K562 (cell line): Measurements from ENCODE around the gene SF3B3. TPM values are rescaled to one million over a fixed set of nuclear protein-coding genes. Genes with fewer than 3 reads are reported as not detected.

Experiments
- ATAC-seq: fragments of 200-7000 bp; cut with Tn5 transposase; 3 replicates; pipeline ENCODE4 v1.9.1; 2020; ENCODE audit warnings: moderate library complexity
- BruUV-seq: library from RNA; stranded (reverse); fragments of 400-500 nt; replicated peaks from 2 replicates; lab custom pipeline; 2021; lab: Mats Ljungman, UMichigan
- CTCF ChIA-PET: fragments of 300-600 bp; formaldehyde crosslinking; extraction: SDS; loops from one replicate; lab custom pipeline; 2021; ENCODE audit warnings: low intra/inter-chr PET ratio; lab: Yijun Ruan, JAX
- POLR2A ChIA-PET: fragments of 300-600, 350-650 bp; sonication (Branson Sonifier 250); formaldehyde crosslinking; extraction: SDS; loops from one replicate; lab custom pipeline; 2021; ENCODE audit warnings: antibody characterized with exemption, inconsistent platforms; lab: Yijun Ruan, JAX
- DNase-seq, 4 experiments: peaks; one replicate each; pipeline versions ENCODE4 v3.0.0 to v3.0.0-alpha.2; 2011 to 2018; ENCODE audit warnings: low spot score in 3 of 4, mixed read lengths in 3 of 4; ENCODE audit errors: extremely low read depth in 1 of 4
- FAIRE-seq: peaks from 2 replicates; lab custom pipeline; 2011; peaks lifted over from hg19 to GRCh38; lab: Jason Lieb, UNC
- H2AFZ ChIP-seq: 2 replicates; pipeline ENCODE4 v1.6.0; 2011; ENCODE audit warnings: low read depth, low read length, control low read depth, inconsistent platforms
- H3K27ac ChIP-seq: fragments of 200-600 bp; 3 replicates; pipeline ENCODE4 v1.8.0; 2011; ENCODE audit warnings: low read depth, mild to moderate bottlenecking, control low read depth, inconsistent platforms, low read length, moderate library complexity, mixed read lengths; ENCODE audit errors: extremely low read depth
- H3K27me3 ChIP-seq, 2 experiments: fragments of 300-600 bp in 1 of 2; 2 replicates in 1 of 2; 3 replicates in 1 of 2; pipeline versions ENCODE4 v1.6.0 to v1.8.0; 2011; ENCODE audit warnings: inconsistent platforms in 2 of 2, low read length in 2 of 2, mild to moderate bottlenecking in 1 of 2, mixed read lengths in 1 of 2, moderate library complexity in 1 of 2; ENCODE audit not compliant: control insufficient read depth in 2 of 2, insufficient read depth in 2 of 2
- H3K36me3 ChIP-seq: fragments of 300-600 bp; 3 replicates; pipeline ENCODE4 v1.8.0; 2011; ENCODE audit warnings: mild to moderate bottlenecking, low read length, inconsistent platforms; ENCODE audit not compliant: control insufficient read depth, insufficient read depth
- H3K4me1 ChIP-seq, 2 experiments: fragments of 200-600 bp in 1 of 2; replicated peaks in 1 of 2; 2 replicates in 1 of 2; 3 replicates in 1 of 2; pipeline versions ENCODE4 v1.5.1 to v1.8.0; 2011; ENCODE audit warnings: inconsistent platforms in 2 of 2, low read length in 2 of 2, mild to moderate bottlenecking in 1 of 2, mixed read lengths in 1 of 2, moderate library complexity in 1 of 2; ENCODE audit not compliant: control insufficient read depth in 2 of 2, insufficient read depth in 2 of 2
- H3K4me2 ChIP-seq: 2 replicates; pipeline ENCODE4 v1.6.1; 2011; ENCODE audit warnings: low read length, control low read depth, inconsistent platforms, mixed read lengths; ENCODE audit not compliant: insufficient read depth
- H3K4me3 ChIP-seq: fragments of 200-600 bp; sonication (generic), shearing (Covaris generic); 2 replicates; pipeline ENCODE4 v1.5.1; 2016; ENCODE audit warnings: control low read depth, inconsistent platforms
- H3K79me2 ChIP-seq: fragments of 200-600 bp; 3 replicates; pipeline ENCODE4 v1.8.0; 2011; ENCODE audit warnings: low read length, inconsistent platforms; ENCODE audit not compliant: control insufficient read depth, insufficient read depth
- H3K9ac ChIP-seq, 2 experiments: 2 replicates each; pipeline versions ENCODE4 v1.6.0 to v1.6.1; 2011; ENCODE audit warnings: low read depth in 2 of 2, low read length in 2 of 2, control low read depth in 1 of 2, inconsistent platforms in 1 of 2, mild to moderate bottlenecking in 1 of 2, mixed read lengths in 1 of 2; ENCODE audit not compliant: insufficient read depth in 1 of 2
- H3K9me1 ChIP-seq: one replicate; pipeline ENCODE4 v1.6.0; 2011; ENCODE audit warnings: inconsistent platforms, mild to moderate bottlenecking, low read length, moderate library complexity; ENCODE audit not compliant: control insufficient read depth, insufficient read depth
- H3K9me3 ChIP-seq: replicated peaks from 2 replicates; pipeline ENCODE4 v1.5.1; 2011; ENCODE audit warnings: low read depth, low read length, inconsistent platforms; ENCODE audit not compliant: control insufficient read depth, insufficient read depth
- H4K20me1 ChIP-seq: replicated peaks from 2 replicates; pipeline ENCODE4 v1.6.1; 2011; ENCODE audit warnings: low read length, inconsistent platforms, mixed read lengths; ENCODE audit not compliant: control insufficient read depth, insufficient read depth
- ARID2 ChIP-seq: fragments of 450-650 bp; IDR thresholded peaks from 2 replicates; pipeline ENCODE4 v1.6.1; 2017; ENCODE audit warnings: antibody characterized with exemption, mild to moderate bottlenecking
- CBFA2T3 ChIP-seq: fragments of 450-650 bp; IDR thresholded peaks from 2 replicates; pipeline ENCODE4 v1.6.1; 2017
- CBX3 ChIP-seq, 2 experiments: IDR thresholded peaks; 1 replicate in 1 of 2; 2 replicates in 1 of 2; pipeline ENCODE4 v1.6.1; 2012; ENCODE audit warnings: inconsistent platforms in 2 of 2, low read length in 2 of 2, borderline replicate concordance in 1 of 2, control low read depth in 1 of 2
- E2F1 ChIP-seq: sonication (generic); formaldehyde crosslinking; IDR thresholded peaks from 2 replicates; pipeline ENCODE4 v1.8.1; 2023; ENCODE audit warnings: mild to moderate bottlenecking, missing genetic modification reagents, moderate library complexity
- HDAC6 ChIP-seq: IDR thresholded peaks from 2 replicates; pipeline ENCODE4 v1.6.1; 2012; ENCODE audit warnings: low read depth, mild to moderate bottlenecking, control low read depth, inconsistent platforms, low read length, moderate library complexity
- MEIS2 ChIP-seq: fragments of 450-650 bp; IDR thresholded peaks from 2 replicates; pipeline ENCODE4 v1.6.1; 2014; ENCODE audit warnings: mild to moderate bottlenecking; ENCODE audit not compliant: partially characterized antibody
- NCOA4 ChIP-seq: fragments of 450-650 bp; IDR thresholded peaks from 2 replicates; pipeline ENCODE4 v1.6.1; 2018; ENCODE audit warnings: mild to moderate bottlenecking; ENCODE audit not compliant: partially characterized antibody
- POLR2AphosphoS2 ChIP-seq: IDR thresholded peaks from 2 replicates; pipeline ENCODE4 v1.6.1; 2012; ENCODE audit warnings: low read length, improper control_type of control experiment
- SIN3A ChIP-seq, 2 experiments: fragments of 150-350 bp in 1 of 2; IDR thresholded peaks; 2 replicates each; pipeline ENCODE4 v1.6.1; 2011 to 2016; ENCODE audit warnings: borderline replicate concordance in 2 of 2, low read depth in 2 of 2, low read length in 2 of 2, mild to moderate bottlenecking in 2 of 2, moderate library complexity in 2 of 2; ENCODE audit not compliant: control insufficient read depth in 1 of 2
- SMAD1 ChIP-seq: fragments of 150-350 bp; IDR thresholded peaks from 2 replicates; pipeline ENCODE4 v1.6.1; 2014; ENCODE audit warnings: low read length, low read depth; ENCODE audit not compliant: partially characterized antibody
- SMAD2 ChIP-seq: fragments of 150-350 bp; IDR thresholded peaks from 2 replicates; pipeline ENCODE4 v1.6.1; 2014; ENCODE audit warnings: low read depth, mild to moderate bottlenecking, low read length
- TCF7L2 ChIP-seq: fragments of 150-350 bp; IDR thresholded peaks from 2 replicates; pipeline ENCODE4 v1.6.1; 2016; ENCODE audit warnings: low read depth, mild to moderate bottlenecking, low read length, moderate library complexity
- TEAD4 ChIP-seq, 2 experiments: sonication (generic) in 1 of 2; formaldehyde crosslinking in 1 of 2; IDR thresholded peaks; 2 replicates each; pipeline versions ENCODE4 v1.6.1 to v1.8.0; 2012 to 2022; ENCODE audit warnings: borderline replicate concordance in 1 of 2, inconsistent platforms in 1 of 2, low read length in 1 of 2, mild to moderate bottlenecking in 1 of 2, missing genetic modification reagents in 1 of 2
- TSC22D4 ChIP-seq: fragments of 450-650 bp; IDR thresholded peaks from 2 replicates; pipeline ENCODE4 v1.6.1; 2016; ENCODE audit warnings: missing genetic modification characterization, missing biosample characterization, control low read depth
- ZNF133 ChIP-seq: fragments of 250-450 bp; sonication (Bioruptor Pico); IDR thresholded peaks from 2 replicates; pipeline ENCODE4 v1.4.0; 2020; ENCODE audit warnings: mild to moderate bottlenecking
- ZNF165 ChIP-seq: fragments of 250-450 bp; sonication (Bioruptor Pico); IDR thresholded peaks from 2 replicates; pipeline ENCODE4 v1.4.0; 2020; ENCODE audit warnings: borderline replicate concordance
- ZNF507 ChIP-seq: conservative IDR thresholded peaks from 2 replicates; pipeline ENCODE4 v1.6.1; 2017; ENCODE audit warnings: missing genetic modification characterization, missing compliant biosample characterization
- ZNF655 ChIP-seq: fragments of 250-450 bp; sonication (Bioruptor Pico); IDR thresholded peaks from 2 replicates; pipeline ENCODE4 v1.5.0; 2021
- ZNF668 ChIP-seq: fragments of 250-450 bp; sonication (Bioruptor Pico); IDR thresholded peaks from 2 replicates; pipeline ENCODE4 v1.8.0; 2022; ENCODE audit warnings: mild to moderate bottlenecking, inconsistent platforms
- ZSCAN29 ChIP-seq: fragments of 450-650 bp; IDR thresholded peaks from 2 replicates; pipeline ENCODE4 v1.6.1; 2017
- WGBS: fragments of 100-300 bp; shearing (Covaris generic); methylation state at CpG from one replicate; pipeline ENCODE4 v1.1.6; 2016; ENCODE audit warnings: low coverage, mixed read lengths; ENCODE audit not compliant: insufficient coverage; ENCODE audit errors: missing lambda C conversion rate; 5-methylcytosine and 5-hydroxymethylcytosine counted together
- in situ Hi-C: fragments of 300-500 bp; cut with MboI; formaldehyde crosslinking; loops from 4 replicates; pipeline ENCODE4 v1.15.0; 2018; ENCODE audit warnings: inconsistent platforms, mixed read lengths
- intact Hi-C: fragments of 100-400 bp; cut with micrococcal nuclease; formaldehyde crosslinking; loops from 2 replicates; pipeline ENCODE4 v1.14.2; 2022
- polyA plus RNA-seq, 8 experiments: library from polyadenylated mRNA; depleted of rRNA in 4 of 8; stranded (reverse) in 5 of 8; unstranded in 3 of 8; fragments of >200 nt; fragmentation: Nextera tagmentation in 2 of 8; fragmentation: Illumina TruSeq in 1 of 8; extraction: Ambion mirVana in 2 of 8; extraction: Trizol in 1 of 8; gene quantifications; 2 replicates each; pipeline versions ENCODE4 v1.2.1 to v1.2.3, GENCODE V29; 2011 to 2014; ENCODE audit warnings: inconsistent platforms in 1 of 8, missing spikeins in 1 of 8
- total RNA-seq, 7 experiments: library from RNA; depleted of rRNA in 6 of 7; stranded (reverse); fragments of >200 nt in 6 of 7; fragmentation: Illumina TruSeq in 2 of 7; extraction: Trizol in 2 of 7; gene quantifications; 2 replicates each; pipeline versions ENCODE4 v1.2.1 to v1.2.3, GENCODE V29; 2011 to 2021; ENCODE audit warnings: low replicate concordance in 1 of 7

SF3B3 gene
- total and polyA plus RNA-seq, 9 of the 15 experiments (the other 6 are each of a cell fraction or from before 2014, with no cell fraction given), result 98.9 to 546 (median 221) TPM

GRCh38 chr16:70550082-70550481 lies 26.5 kb downstream of the SF3B3 start:
- no peak for ATAC-seq
- no peak overlapping the region for H3K4me2 ChIP-seq
- H3K27ac ChIP-seq, result no peak overlapping the region
- CTCF ChIA-PET, result no interaction called here
- no peaks in the 10 kb centered on the region for H3K9me1 ChIP-seq
- H3K9ac ChIP-seq, result no peak overlapping the region
- no peaks in the 10 kb centered on the region for H3K9me3 ChIP-seq
- no peak for FAIRE-seq
- no peak overlapping the region for H3K4me3 ChIP-seq
- TF ChIP-seq NCOA4, result no peak
- TF ChIP-seq MEIS2, result no peak
- TF ChIP-seq HDAC6, result no peak
- no peak for TF ChIP-seq ZSCAN29
- TF ChIP-seq TSC22D4, result no peak
- TF ChIP-seq E2F1, result no peak
- TF ChIP-seq ZNF165, result no peak
- TF ChIP-seq SMAD1, result no peak
- TF ChIP-seq ZNF655 (CRISPR knock-in tag), result no peak
- no peak for TF ChIP-seq TEAD4 (IDR thresholded peaks at IDR 0.05; ENCODE audit: low read length)
- no peak for TF ChIP-seq TEAD4 (CRISPR knock-in tag; IDR thresholded peaks at IDR 0.05; ENCODE audit: borderline replicate concordance)
- TF ChIP-seq SMAD2, result no peak
- no peak for TF ChIP-seq ZNF668 (CRISPR knock-in tag)
- TF ChIP-seq SIN3A (IDR thresholded peaks at IDR 0.05; ENCODE audit: borderline replicate concordance in 2 of 2, control insufficient read depth in 1 of 2, low read depth in 2 of 2, low read length in 2 of 2), result no peak
- TF ChIP-seq ZNF507 (tag), result no peak
- no peak for TF ChIP-seq ARID2
- no peak for TF ChIP-seq POLR2AphosphoS2
- no peak for TF ChIP-seq CBX3 (IDR thresholded peaks at IDR 0.05; ENCODE audit: borderline replicate concordance in 1 of 2, low read length in 2 of 2)
- TF ChIP-seq TCF7L2, result no peak
- no peak for TF ChIP-seq CBFA2T3
- no peak for TF ChIP-seq ZNF133 (CRISPR knock-in tag)
- peaks cover 96% of the 10 kb centered on the region for H3K36me3 ChIP-seq
- H3K79me2 ChIP-seq, result peaks cover 76% of the 10 kb centered on the region
- intact Hi-C loops, result no loop called here
- in situ Hi-C loops, result no loop called here
- no peaks in the 10 kb centered on the region for H3K4me1 ChIP-seq
- DNase-seq, result no peak
- no peak overlapping the region for H2AFZ ChIP-seq
- WGBS, result 60% methylated on average over 1 of the region's 1 CpG
- H3K27me3 ChIP-seq, result no peaks in the 10 kb centered on the region
- peaks cover 25% of the 10 kb centered on the region for H4K20me1 ChIP-seq
- BruUV-seq, result no TSS peak
- POLR2A ChIA-PET, result interaction anchor here (0.8 to 1.9 kb wide), 2 partner anchors 8 to 23 kb away, joined by 3 to 5 read pairs; no protein-coding TSS in a partner anchor
